HCT116 (cell line): Measurements from ENCODE around the gene HTR3B. TPM values are rescaled to one million over a fixed set of nuclear protein-coding genes. Genes with fewer than 3 reads are reported as not detected.

Experiments
- ATAC-seq: fragments of 200-7000 bp; cut with Tn5 transposase; 2 replicates; pipeline ENCODE4 v1.9.1; 2020; ENCODE audit warnings: mild to moderate bottlenecking, moderate library complexity
- BruUV-seq: library from RNA; stranded (reverse); fragments of 400-500 nt; replicated peaks from 2 replicates; lab custom pipeline; 2021; lab: Mats Ljungman, UMichigan
- CTCF ChIA-PET: fragments of 300-600 bp; sonication (Branson Sonifier 250); formaldehyde crosslinking; loops from one replicate; lab custom pipeline; 2021; ENCODE audit warnings: antibody characterized with exemption; lab: Charles Lee
- POLR2A ChIA-PET: fragments of 300-600, 350-600 bp; sonication (Branson Sonifier 250); formaldehyde crosslinking; loops from one replicate; lab custom pipeline; 2021; ENCODE audit warnings: antibody characterized with exemption; lab: Charles Lee
- RAD21 ChIA-PET, 2 experiments: fragments of 300-600 bp; sonication (Branson Sonifier 250); formaldehyde crosslinking; loops; one replicate each; lab custom pipeline; 2023; ENCODE audit warnings: low total read pairs in 2 of 2; ENCODE audit not compliant: uncharacterized antibody in 2 of 2, unreplicated experiment in 2 of 2, low non-redundant PET in 1 of 2; lab: Charles Lee
- DNase-seq: peaks from one replicate; pipeline ENCODE4 v3.0.0-alpha.2; 2010; ENCODE audit warnings: low read depth, low spot score
- H2AFZ ChIP-seq: fragments of 200-600 bp; shearing (Covaris generic), sonication (generic); 2 replicates; pipeline ENCODE4 v1.6.1; 2017; ENCODE audit warnings: low read depth, mixed run types, mixed read lengths, antibody characterized with exemption, low read length; ENCODE audit not compliant: poor library complexity, severe bottlenecking
- H3K27ac ChIP-seq: 2 replicates; pipeline ENCODE4 v1.5.1; 2012; ENCODE audit warnings: low read depth, low read length
- H3K27me3 ChIP-seq: fragments of 200-600 bp; sonication (generic); 2 replicates; pipeline ENCODE4 v1.6.1; 2016; ENCODE audit warnings: mixed run types, low read length, mixed read lengths; ENCODE audit not compliant: insufficient read depth
- H3K36me3 ChIP-seq, 2 experiments: fragments of 200-500 bp in 1 of 2; fragments of 200-600 bp in 1 of 2; sonication (Bioruptor generic) in 1 of 2; sonication (generic) in 1 of 2; 2 replicates each; pipeline versions ENCODE4 v1.5.1 to v1.6.1; 2014 to 2016; ENCODE audit warnings: low read length in 2 of 2, inconsistent platforms in 1 of 2, mixed read lengths in 1 of 2, mixed run types in 1 of 2; ENCODE audit not compliant: insufficient read depth in 2 of 2, control insufficient read depth in 1 of 2
- H3K4me1 ChIP-seq, 2 experiments: fragments of 200-600 bp in 1 of 2; sonication (generic) in 1 of 2; 2 replicates each; pipeline versions ENCODE4 v1.5.1 to v1.6.1; 2012 to 2017; ENCODE audit warnings: low read length in 2 of 2, inconsistent platforms in 1 of 2, mild to moderate bottlenecking in 1 of 2, mixed read lengths in 1 of 2, mixed run types in 1 of 2, moderate library complexity in 1 of 2; ENCODE audit not compliant: insufficient read depth in 2 of 2, control insufficient read depth in 1 of 2
- H3K4me2 ChIP-seq: fragments of 200-600 bp; sonication (generic); 2 replicates; pipeline ENCODE4 v1.6.1; 2017; ENCODE audit warnings: mixed run types, low read length, mixed read lengths
- H3K4me3 ChIP-seq, 2 experiments: fragments of 200-600 bp in 1 of 2; sonication (generic) in 1 of 2; replicated peaks in 1 of 2; 2 replicates each; pipeline ENCODE4 v1.5.1; 2011 to 2016; ENCODE audit warnings: low read length in 2 of 2, control low read depth in 1 of 2, low read depth in 1 of 2, mild to moderate bottlenecking in 1 of 2, mixed read lengths in 1 of 2, mixed run types in 1 of 2
- H3K79me2 ChIP-seq: fragments of 200-600 bp; sonication (generic); 2 replicates; pipeline ENCODE4 v1.6.1; 2017; ENCODE audit warnings: mild to moderate bottlenecking, mixed run types, low read length, moderate library complexity, mixed read lengths; ENCODE audit not compliant: insufficient read depth
- H3K9ac ChIP-seq: fragments of 200-600 bp; sonication (generic); 2 replicates; pipeline ENCODE4 v1.6.1; 2016; ENCODE audit warnings: low read length, mixed read lengths
- H3K9me2 ChIP-seq: fragments of 200-600 bp; sonication (generic), shearing (Covaris generic); 2 replicates; pipeline ENCODE4 v1.6.1; 2017; ENCODE audit warnings: mixed run types, mild to moderate bottlenecking, moderate library complexity; ENCODE audit not compliant: insufficient read depth
- H3K9me3 ChIP-seq, 2 experiments: fragments of 200-500 bp in 1 of 2; fragments of 200-600 bp in 1 of 2; sonication (Bioruptor generic) in 1 of 2; sonication (generic) in 1 of 2; 2 replicates each; pipeline ENCODE4 v1.6.1; 2014 to 2017; ENCODE audit warnings: low read length in 2 of 2, mixed read lengths in 2 of 2, inconsistent platforms in 1 of 2, low read depth in 1 of 2, mild to moderate bottlenecking in 1 of 2, mixed run types in 1 of 2, moderate library complexity in 1 of 2; ENCODE audit not compliant: control insufficient read depth in 1 of 2, insufficient read depth in 1 of 2
- H4K20me1 ChIP-seq: fragments of 200-600 bp; sonication (generic), shearing (Covaris generic); 2 replicates; pipeline ENCODE4 v1.6.1; 2017; ENCODE audit warnings: mixed run types, mild to moderate bottlenecking, moderate library complexity; ENCODE audit not compliant: insufficient read depth
- CBX3 ChIP-seq: IDR thresholded peaks from 2 replicates; pipeline ENCODE4 v1.6.1; 2012; ENCODE audit warnings: low read depth
- EGR1 ChIP-seq: IDR thresholded peaks from 2 replicates; pipeline ENCODE4 v1.6.1; 2012; ENCODE audit warnings: low read depth
- JUND ChIP-seq: IDR thresholded peaks from 2 replicates; pipeline ENCODE4 v1.6.1; 2012
- POLR2AphosphoS5 ChIP-seq: IDR thresholded peaks from 2 replicates; pipeline ENCODE4 v1.6.1; 2011; ENCODE audit warnings: mild to moderate bottlenecking, low read depth, low read length, moderate library complexity
- RAD21 ChIP-seq: IDR thresholded peaks from 2 replicates; pipeline ENCODE4 v1.6.1; 2012; ENCODE audit warnings: low read depth, mild to moderate bottlenecking
- SRF ChIP-seq: IDR thresholded peaks from 2 replicates; pipeline ENCODE4 v1.6.1; 2012; ENCODE audit warnings: low read depth
- intact Hi-C: fragments of 100-400 bp; cut with micrococcal nuclease; formaldehyde crosslinking; loops from 2 replicates; pipeline ENCODE4 v1.10.0; 2022
- total RNA-seq: library from RNA; stranded (reverse); gene quantifications from one replicate; pipeline ENCODE4 v1.2.1, GENCODE V29; 2021; ENCODE audit not compliant: unreplicated experiment
- TF ChIP-seq, protein P1 (sequence below), 3 experiments: fragments of 200-600 bp in 1 of 3; sonication (generic) in 1 of 3; IDR thresholded peaks in 2 of 3; conservative IDR thresholded peaks in 1 of 3; 2 replicates each; pipeline ENCODE4 v1.5.1; 2012 to 2017; ENCODE audit warnings: low read depth in 2 of 3, low read length in 2 of 3, antibody characterized with exemption in 1 of 3, borderline replicate concordance in 1 of 3, control low read depth in 1 of 3, mild to moderate bottlenecking in 1 of 3, mixed read lengths in 1 of 3, mixed run types in 1 of 3, moderate library complexity in 1 of 3; ENCODE audit not compliant: insufficient read depth in 1 of 3
- TF ChIP-seq, protein P2 (sequence below): IDR thresholded peaks from 2 replicates; pipeline ENCODE4 v1.6.1; 2012
- TF ChIP-seq, protein P3 (sequence below): IDR thresholded peaks from 2 replicates; pipeline ENCODE4 v1.6.1; 2012; ENCODE audit warnings: low read depth
- TF ChIP-seq, protein P4 (sequence below): IDR thresholded peaks from 2 replicates; pipeline ENCODE4 v1.6.1; 2012

Gene HTR3B
- total RNA-seq, 1 experiment from 2014 or later = not detected

DNA sequence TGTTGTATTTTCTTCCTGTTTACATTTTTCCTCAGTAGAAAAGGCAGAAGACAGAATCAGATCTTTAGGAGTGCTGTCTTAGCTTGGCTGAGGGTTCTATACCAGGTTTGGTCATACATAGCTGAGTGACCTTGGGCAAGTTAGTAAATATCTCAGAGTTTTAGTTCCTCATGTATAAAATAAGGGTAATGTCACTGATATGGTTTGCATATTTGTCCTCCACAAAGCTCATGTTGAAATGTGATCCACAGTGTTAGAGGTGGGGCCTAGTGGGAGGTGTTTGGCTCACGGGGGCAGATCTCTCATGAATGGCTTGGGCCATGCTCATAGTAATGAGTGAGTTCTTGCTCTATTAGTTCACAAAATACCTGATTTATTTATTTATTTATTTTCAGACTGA, 62.8 kb downstream of the HTR3B start:
- intact Hi-C loops = no loop called here
- POLR2A ChIA-PET = no interaction called here
- TF ChIP-seq RAD21 (no peak), POLR2AphosphoS5 (no peak), SRF (no peak), JUND (no peak), EGR1 (no peak), CBX3 (no peak)
- TF ChIP-seq, protein P1, sequence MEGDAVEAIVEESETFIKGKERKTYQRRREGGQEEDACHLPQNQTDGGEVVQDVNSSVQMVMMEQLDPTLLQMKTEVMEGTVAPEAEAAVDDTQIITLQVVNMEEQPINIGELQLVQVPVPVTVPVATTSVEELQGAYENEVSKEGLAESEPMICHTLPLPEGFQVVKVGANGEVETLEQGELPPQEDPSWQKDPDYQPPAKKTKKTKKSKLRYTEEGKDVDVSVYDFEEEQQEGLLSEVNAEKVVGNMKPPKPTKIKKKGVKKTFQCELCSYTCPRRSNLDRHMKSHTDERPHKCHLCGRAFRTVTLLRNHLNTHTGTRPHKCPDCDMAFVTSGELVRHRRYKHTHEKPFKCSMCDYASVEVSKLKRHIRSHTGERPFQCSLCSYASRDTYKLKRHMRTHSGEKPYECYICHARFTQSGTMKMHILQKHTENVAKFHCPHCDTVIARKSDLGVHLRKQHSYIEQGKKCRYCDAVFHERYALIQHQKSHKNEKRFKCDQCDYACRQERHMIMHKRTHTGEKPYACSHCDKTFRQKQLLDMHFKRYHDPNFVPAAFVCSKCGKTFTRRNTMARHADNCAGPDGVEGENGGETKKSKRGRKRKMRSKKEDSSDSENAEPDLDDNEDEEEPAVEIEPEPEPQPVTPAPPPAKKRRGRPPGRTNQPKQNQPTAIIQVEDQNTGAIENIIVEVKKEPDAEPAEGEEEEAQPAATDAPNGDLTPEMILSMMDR (IDR thresholded peaks at IDR 0.05 in 2 of 3, conservative IDR thresholded peaks at IDR 0.05 in 1 of 3; ENCODE audit: borderline replicate concordance in 1 of 3, insufficient read depth in 1 of 3, low read depth in 2 of 3, low read length in 2 of 3) = no peak
- TF ChIP-seq, protein P2, sequence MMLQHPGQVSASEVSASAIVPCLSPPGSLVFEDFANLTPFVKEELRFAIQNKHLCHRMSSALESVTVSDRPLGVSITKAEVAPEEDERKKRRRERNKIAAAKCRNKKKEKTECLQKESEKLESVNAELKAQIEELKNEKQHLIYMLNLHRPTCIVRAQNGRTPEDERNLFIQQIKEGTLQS = no peak
- TF ChIP-seq, protein P3, sequence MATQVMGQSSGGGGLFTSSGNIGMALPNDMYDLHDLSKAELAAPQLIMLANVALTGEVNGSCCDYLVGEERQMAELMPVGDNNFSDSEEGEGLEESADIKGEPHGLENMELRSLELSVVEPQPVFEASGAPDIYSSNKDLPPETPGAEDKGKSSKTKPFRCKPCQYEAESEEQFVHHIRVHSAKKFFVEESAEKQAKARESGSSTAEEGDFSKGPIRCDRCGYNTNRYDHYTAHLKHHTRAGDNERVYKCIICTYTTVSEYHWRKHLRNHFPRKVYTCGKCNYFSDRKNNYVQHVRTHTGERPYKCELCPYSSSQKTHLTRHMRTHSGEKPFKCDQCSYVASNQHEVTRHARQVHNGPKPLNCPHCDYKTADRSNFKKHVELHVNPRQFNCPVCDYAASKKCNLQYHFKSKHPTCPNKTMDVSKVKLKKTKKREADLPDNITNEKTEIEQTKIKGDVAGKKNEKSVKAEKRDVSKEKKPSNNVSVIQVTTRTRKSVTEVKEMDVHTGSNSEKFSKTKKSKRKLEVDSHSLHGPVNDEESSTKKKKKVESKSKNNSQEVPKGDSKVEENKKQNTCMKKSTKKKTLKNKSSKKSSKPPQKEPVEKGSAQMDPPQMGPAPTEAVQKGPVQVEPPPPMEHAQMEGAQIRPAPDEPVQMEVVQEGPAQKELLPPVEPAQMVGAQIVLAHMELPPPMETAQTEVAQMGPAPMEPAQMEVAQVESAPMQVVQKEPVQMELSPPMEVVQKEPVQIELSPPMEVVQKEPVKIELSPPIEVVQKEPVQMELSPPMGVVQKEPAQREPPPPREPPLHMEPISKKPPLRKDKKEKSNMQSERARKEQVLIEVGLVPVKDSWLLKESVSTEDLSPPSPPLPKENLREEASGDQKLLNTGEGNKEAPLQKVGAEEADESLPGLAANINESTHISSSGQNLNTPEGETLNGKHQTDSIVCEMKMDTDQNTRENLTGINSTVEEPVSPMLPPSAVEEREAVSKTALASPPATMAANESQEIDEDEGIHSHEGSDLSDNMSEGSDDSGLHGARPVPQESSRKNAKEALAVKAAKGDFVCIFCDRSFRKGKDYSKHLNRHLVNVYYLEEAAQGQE = no peak
- TF ChIP-seq, protein P4, sequence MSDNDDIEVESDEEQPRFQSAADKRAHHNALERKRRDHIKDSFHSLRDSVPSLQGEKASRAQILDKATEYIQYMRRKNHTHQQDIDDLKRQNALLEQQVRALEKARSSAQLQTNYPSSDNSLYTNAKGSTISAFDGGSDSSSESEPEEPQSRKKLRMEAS = no peak
- TF ChIP-seq, all 23 proteins: peak for 0
- Histone ChIP-seq H3K9me3 (no peaks in the 10 kb centered on the region), H3K9me2 (no peaks in the 10 kb centered on the region), H4K20me1 (no peaks in the 10 kb centered on the region), H3K9ac (no peak overlapping the region), H3K4me3 (no peak overlapping the region), H2AFZ (no peak overlapping the region), H3K79me2 (no peaks in the 10 kb centered on the region), H3K4me1 (no peaks in the 10 kb centered on the region), H3K4me2 (no peak overlapping the region), H3K27me3 (no peaks in the 10 kb centered on the region), H3K36me3 (no peaks in the 10 kb centered on the region), H3K27ac (no peak overlapping the region)
- no TSS peak for BruUV-seq
- DNase-seq (no peak), ATAC-seq (no peak)
- CTCF ChIA-PET = no interaction called here
- RAD21 ChIA-PET = no interaction called here
